ENCODE measurements around the gene CWF19L1. TPM values are rescaled to one million over a fixed set of nuclear protein-coding genes. Genes with fewer than 3 reads are reported as not detected.

The CWF19L1 gene
- total RNA-seq, 1 donor from 2014 or later = 23.3 TPM

DNA sequence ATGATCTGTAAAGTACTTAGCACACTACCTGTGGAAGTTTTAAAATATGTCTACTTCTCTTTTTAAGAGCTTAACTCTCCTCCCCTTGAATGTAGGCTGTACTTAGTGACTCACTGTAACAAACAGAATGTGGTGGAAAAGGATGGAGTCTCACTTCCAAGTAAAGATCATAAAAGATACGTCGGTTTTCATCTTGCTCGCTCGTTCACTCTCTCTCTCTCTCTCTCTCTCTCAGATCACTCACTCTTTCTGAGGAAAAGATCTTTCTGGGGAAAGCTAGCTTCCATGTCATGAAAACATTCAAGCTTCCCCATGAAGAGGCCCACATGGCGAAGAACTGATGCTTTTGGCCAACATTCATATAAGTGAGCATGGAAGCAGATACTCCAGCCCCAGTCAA lies 43.6 kb downstream of the CWF19L1 start:
- Mint-ChIP-seq H3K27ac (no peak overlapping the region), H3K36me3 (ENCODE audit: insufficient read depth) (peaks cover 15% of the 10 kb centered on the region), H3K9me3 (ENCODE audit: low read depth) (no peaks in the 10 kb centered on the region), H3K4me3 (ENCODE audit: low read depth) (no peak overlapping the region), H3K4me1 (ENCODE audit: low read depth) (peaks cover 3% of the 10 kb centered on the region), H3K27me3 (no peaks in the 10 kb centered on the region)
- TF ChIP-seq, protein P1, sequence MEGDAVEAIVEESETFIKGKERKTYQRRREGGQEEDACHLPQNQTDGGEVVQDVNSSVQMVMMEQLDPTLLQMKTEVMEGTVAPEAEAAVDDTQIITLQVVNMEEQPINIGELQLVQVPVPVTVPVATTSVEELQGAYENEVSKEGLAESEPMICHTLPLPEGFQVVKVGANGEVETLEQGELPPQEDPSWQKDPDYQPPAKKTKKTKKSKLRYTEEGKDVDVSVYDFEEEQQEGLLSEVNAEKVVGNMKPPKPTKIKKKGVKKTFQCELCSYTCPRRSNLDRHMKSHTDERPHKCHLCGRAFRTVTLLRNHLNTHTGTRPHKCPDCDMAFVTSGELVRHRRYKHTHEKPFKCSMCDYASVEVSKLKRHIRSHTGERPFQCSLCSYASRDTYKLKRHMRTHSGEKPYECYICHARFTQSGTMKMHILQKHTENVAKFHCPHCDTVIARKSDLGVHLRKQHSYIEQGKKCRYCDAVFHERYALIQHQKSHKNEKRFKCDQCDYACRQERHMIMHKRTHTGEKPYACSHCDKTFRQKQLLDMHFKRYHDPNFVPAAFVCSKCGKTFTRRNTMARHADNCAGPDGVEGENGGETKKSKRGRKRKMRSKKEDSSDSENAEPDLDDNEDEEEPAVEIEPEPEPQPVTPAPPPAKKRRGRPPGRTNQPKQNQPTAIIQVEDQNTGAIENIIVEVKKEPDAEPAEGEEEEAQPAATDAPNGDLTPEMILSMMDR (IDR thresholded peaks at IDR 0.05; ENCODE audit: unreplicated experiment) = no peak
- no peak for DNase-seq (ENCODE audit: low spot score, unreplicated experiment)

- no peaks in the 10 kb centered on the region for H3K27me3 Mint-ChIP-seq
- TF ChIP-seq, protein P1 (IDR thresholded peaks at IDR 0.05; ENCODE audit: unreplicated experiment) = no peak
- DNase-seq (ENCODE audit: low spot score, unreplicated experiment) = no peak
- H3K4me3 Mint-ChIP-seq (ENCODE audit: low read depth) = no peak overlapping the region
- H3K9me3 Mint-ChIP-seq (ENCODE audit: low read depth) = no peaks in the 10 kb centered on the region
- H3K27ac Mint-ChIP-seq = no peak overlapping the region
- H3K36me3 Mint-ChIP-seq (ENCODE audit: insufficient read depth) = peaks cover 18% of the 10 kb centered on the region
- no peaks in the 10 kb centered on the region for H3K4me1 Mint-ChIP-seq (ENCODE audit: low read depth)
Observed at GRCh38 chr10:100222529-100222928, 44.9 kb downstream of the CWF19L1 start.

GRCh38 chr10:100216006-100216405 lies 51.4 kb downstream of the CWF19L1 start:
- Mint-ChIP-seq H3K27ac (no peak overlapping the region), H3K36me3 (ENCODE audit: insufficient read depth) (peaks cover 20% of the 10 kb centered on the region), H3K4me3 (ENCODE audit: low read depth) (no peak overlapping the region), H3K9me3 (ENCODE audit: low read depth) (no peaks in the 10 kb centered on the region), H3K27me3 (no peaks in the 10 kb centered on the region), H3K4me1 (ENCODE audit: low read depth) (no peaks in the 10 kb centered on the region)
- no peak for DNase-seq (ENCODE audit: low spot score, unreplicated experiment)
- TF ChIP-seq, protein P1 (IDR thresholded peaks at IDR 0.05; ENCODE audit: unreplicated experiment) = no peak

DNA sequence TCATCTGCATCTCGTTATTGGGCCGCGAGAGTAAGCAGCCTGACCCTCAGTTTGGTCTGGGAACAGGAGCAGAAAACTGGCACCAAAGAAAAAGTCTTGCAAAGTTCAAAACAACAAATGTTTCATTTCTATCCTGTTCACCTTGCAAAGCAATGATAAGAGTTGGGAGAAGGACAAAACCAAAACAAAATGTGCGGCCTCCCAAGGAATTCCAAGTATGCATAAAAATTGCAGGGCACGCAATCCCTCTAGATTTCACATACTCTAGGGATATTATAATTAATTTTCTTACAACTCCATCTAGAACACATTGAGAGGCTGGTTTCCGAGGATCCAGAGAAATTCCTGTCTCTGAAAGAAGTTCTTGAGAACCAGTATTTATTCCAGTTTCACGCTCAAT lies 58.1 kb downstream of the CWF19L1 start:
- Mint-ChIP-seq H3K4me3 (ENCODE audit: low read depth) (no peak overlapping the region), H3K4me1 (ENCODE audit: low read depth) (no peaks in the 10 kb centered on the region), H3K36me3 (ENCODE audit: insufficient read depth) (peaks cover 13% of the 10 kb centered on the region), H3K27me3 (no peaks in the 10 kb centered on the region), H3K9me3 (ENCODE audit: low read depth) (no peaks in the 10 kb centered on the region), H3K27ac (no peak overlapping the region)
- TF ChIP-seq, protein P1 (IDR thresholded peaks at IDR 0.05; ENCODE audit: unreplicated experiment) = no peak
- no peak for DNase-seq (ENCODE audit: low spot score, unreplicated experiment)

GRCh38 chr10:100208276-100208675 lies 59.2 kb downstream of the CWF19L1 start:
- Mint-ChIP-seq H3K9me3 (ENCODE audit: low read depth) (no peaks in the 10 kb centered on the region), H3K4me1 (ENCODE audit: low read depth) (no peaks in the 10 kb centered on the region), H3K36me3 (ENCODE audit: insufficient read depth) (peaks cover 16% of the 10 kb centered on the region), H3K4me3 (ENCODE audit: low read depth) (no peak overlapping the region), H3K27me3 (no peaks in the 10 kb centered on the region), H3K27ac (no peak overlapping the region)
- TF ChIP-seq, protein P1 (IDR thresholded peaks at IDR 0.05; ENCODE audit: unreplicated experiment) = no peak
- DNase-seq (ENCODE audit: low spot score, unreplicated experiment) = no peak
